Erythroblast (primary cell): ENCODE data around the gene YDJC.

ENCODE experiments used
- GATA1 ChIP-seq: IDR thresholded peaks from 2 replicates; pipeline ENCODE4 v1.6.1; 2011; ENCODE audit warnings: low read depth, mild to moderate bottlenecking, control low read depth, low read length, moderate library complexity
- POLR2A ChIP-seq: IDR thresholded peaks from 2 replicates; pipeline ENCODE4 v1.6.1; 2011; ENCODE audit warnings: mild to moderate bottlenecking, low read length

GRCh38 chr22:21579474-21579851 is 50.4 kb downstream of the YDJC start:
- TF ChIP-seq POLR2A (no peak), GATA1 (no peak)
